ENCODE data around the gene TEFM. TPM values are rescaled to one million over a fixed set of nuclear protein-coding genes. Genes with fewer than 3 reads are reported as not detected.

TEFM gene
- total RNA-seq, 4 donors from 2014 or later, result 5.7 to 24.6 (median 10.6) TPM

- TF ChIP-seq CTCF (IDR thresholded peaks at IDR 0.05; ENCODE audit: low read depth), result no peak
Observed at GRCh38 chr17:30917050-30917449, 11.0 kb upstream of the TEFM start.

DNA sequence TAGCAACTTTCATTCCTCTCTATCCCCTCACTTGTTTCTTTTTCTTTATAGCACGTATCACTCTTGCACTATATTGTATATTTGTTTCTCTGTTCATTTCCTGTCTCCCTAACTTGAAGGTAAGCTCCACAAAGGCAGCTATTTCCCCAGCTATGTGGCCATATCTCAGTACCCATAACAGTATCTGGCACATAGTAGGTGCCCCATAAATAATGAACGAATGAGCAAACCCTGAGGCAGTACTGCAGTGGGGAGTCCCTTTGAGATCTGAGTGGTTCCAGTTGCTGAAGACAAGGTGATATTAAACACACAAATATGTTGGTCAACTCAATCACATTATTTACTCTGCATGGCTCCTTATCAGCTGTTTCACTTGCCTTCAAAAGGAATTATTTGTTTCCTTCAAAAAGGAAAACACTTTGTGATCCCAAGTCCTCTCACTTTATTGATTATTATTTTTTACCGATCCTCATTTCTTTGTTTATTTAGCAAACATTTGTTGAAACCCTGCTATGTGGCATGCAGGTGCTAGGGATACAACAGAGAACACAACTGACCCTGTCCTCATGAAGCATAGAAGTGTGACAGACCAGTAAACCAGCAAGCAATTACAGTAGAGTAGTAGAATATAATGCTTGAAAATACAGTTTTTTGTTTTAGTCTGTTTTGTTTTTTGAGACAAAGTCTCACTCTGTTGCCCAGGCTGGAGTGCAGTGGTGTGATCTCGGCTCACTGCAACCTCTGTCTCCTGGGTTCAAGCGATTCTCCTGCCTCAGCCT, 10.0 kb upstream of the TEFM start:
- no peak for TF ChIP-seq CTCF (IDR thresholded peaks at IDR 0.05; ENCODE audit: low read depth)

DNA sequence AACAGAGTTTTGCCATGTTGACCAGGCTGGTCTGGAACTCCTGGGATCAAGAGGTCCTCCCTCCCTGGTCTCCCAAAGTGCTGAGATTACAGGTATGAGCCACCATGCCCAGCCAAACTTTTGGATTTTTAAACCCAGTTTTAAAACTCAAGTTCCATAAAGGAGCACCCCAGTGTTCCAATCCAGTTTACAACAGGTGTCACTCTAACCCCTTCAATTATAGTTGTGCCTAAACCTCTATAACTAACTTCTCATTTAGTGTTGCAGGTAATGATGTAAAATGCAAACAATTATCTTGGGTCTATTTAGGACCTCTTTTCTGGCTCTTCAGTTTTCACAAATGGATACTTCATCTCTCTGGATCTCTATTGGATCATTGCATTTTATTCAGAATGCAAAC, 7.9 kb upstream of the TEFM start:
- no peak for TF ChIP-seq CTCF (IDR thresholded peaks at IDR 0.05; ENCODE audit: low read depth)

GRCh38 chr17:30908717-30909420, 2.8 kb upstream of the TEFM start:
- no peak for TF ChIP-seq CTCF (IDR thresholded peaks at IDR 0.05; ENCODE audit: low read depth)

DNA sequence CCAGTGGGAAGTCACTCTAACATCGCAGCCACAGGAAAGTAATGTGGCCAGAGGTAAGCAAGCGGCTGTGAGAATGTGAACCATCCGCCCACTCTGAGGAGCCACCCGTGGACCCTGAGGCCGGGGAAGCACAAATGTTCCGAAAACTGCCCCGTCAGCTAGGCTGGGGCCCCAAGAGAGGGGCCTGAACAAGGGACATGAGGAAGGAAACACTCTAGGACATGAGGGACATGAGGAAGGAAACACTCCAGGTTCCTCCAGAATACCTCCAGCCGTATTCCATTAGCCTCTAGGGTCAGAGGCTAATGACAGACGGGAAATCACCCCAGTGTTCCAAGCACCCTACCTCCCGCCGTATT, 317 bp downstream of the TEFM start:
- TF ChIP-seq CTCF (IDR thresholded peaks at IDR 0.05; ENCODE audit: low read depth), result no peak

GRCh38 chr17:30897311-30897710, 8.7 kb downstream of the TEFM start:
- TF ChIP-seq CTCF (IDR thresholded peaks at IDR 0.05; ENCODE audit: low read depth), result no peak

DNA sequence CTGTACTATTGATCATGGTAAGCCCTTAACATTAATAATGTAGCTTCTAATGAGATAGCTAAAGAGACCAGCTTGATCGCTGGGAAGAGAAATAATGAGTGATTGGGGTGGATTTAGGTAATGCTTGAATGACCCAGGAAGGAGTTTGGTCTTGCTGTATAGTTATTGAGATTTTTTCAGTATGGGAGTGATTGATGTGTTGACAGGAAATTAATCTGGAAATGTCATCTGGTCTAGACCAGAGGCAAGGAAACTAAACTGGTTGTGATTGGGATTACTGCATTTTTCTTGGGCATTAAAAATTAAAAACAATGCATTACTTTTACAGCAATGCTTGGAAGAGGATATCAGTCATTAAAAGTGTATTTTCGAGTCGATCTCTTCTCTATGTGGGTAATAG, 11.8 kb downstream of the TEFM start:
- no peak for TF ChIP-seq CTCF (IDR thresholded peaks at IDR 0.05; ENCODE audit: low read depth)
